ENCODE data around the gene SCCPDH. TPM values are rescaled to one million over a fixed set of nuclear protein-coding genes. Genes with fewer than 3 reads are reported as not detected.

The SCCPDH gene
- total and polyA plus RNA-seq, 2 donors (not counting 1 experiment from before 2014, with no cell fraction given) = 1.7 to 6.6 TPM

DNA sequence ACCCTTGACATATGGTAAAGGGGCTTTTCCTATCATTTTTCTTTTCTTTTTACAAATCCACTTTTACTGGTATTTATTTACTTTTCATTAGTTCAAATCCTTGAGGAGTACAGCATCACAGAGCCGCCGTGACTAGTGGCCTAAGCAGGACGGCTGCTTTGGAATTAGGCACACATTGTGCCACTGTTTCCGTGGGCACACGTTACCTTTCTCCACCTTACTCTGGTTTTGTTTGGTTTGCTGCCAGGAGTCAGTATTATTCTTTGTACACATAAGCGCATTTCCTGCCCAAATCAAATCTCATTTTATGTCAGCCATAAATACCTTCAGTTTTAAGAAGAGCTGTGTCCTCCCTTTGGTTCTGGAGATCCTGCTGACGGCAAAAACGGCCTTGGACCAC is 31.2 kb downstream of the SCCPDH start:
- 100% methylated on average over 5 of the region's 8 CpGs for WGBS (ENCODE audit: insufficient coverage)
- no peaks in the 10 kb centered on the region for H3K9me3 Mint-ChIP-seq (ENCODE audit: insufficient read depth)

More for the DNA sequence above, 31.2 kb downstream of the SCCPDH start:
- Mint-ChIP-seq H3K27me3 (no peaks in the 10 kb centered on the region), H3K4me1 (peaks cover 10% of the 10 kb centered on the region), H3K27ac (no peak overlapping the region), H3K4me3 (no peak overlapping the region)
- H3K4me2 ChIP-seq (replicated peaks; ENCODE audit: low read depth, low read length, poor library complexity, severe bottlenecking) = no peak overlapping the region
- intact Hi-C loops (cut with micrococcal nuclease) = loop anchor here (2.0 kb wide), 1 partner anchor 1603 kb away; no protein-coding TSS in a partner anchor
- no peaks in the 10 kb centered on the region for H3K79me2 ChIP-seq (ENCODE audit: control insufficient read depth, insufficient read depth, low read length)
- no peak overlapping the region for H3K9ac ChIP-seq (ENCODE audit: low read length)
- CTCF ChIA-PET = interaction anchor here (1.0 to 1.1 kb wide), 2 partner anchors 45 to 66 kb away, joined by 3 to 5 read pairs; no protein-coding TSS in a partner anchor
- H3K4me3 ChIP-seq (ENCODE audit: control extremely low read depth in 1 of 5, extremely low read depth in 1 of 5, insufficient read depth in 1 of 5, low read depth in 2 of 5, low read length in 4 of 5) = no peak overlapping the region
- no peak overlapping the region for H2AFZ ChIP-seq (ENCODE audit: insufficient read depth, low read depth, low read length, poor library complexity, severe bottlenecking)
- H3K27me3 ChIP-seq (replicated peaks in 1 of 4; ENCODE audit: control extremely low read depth in 1 of 4, control insufficient read depth in 3 of 4, insufficient read depth in 4 of 4, low read length in 3 of 4) = no peaks in the 10 kb centered on the region
- POLR2A ChIA-PET = no interaction called here
- no peak overlapping the region for H3K27ac ChIP-seq (ENCODE audit: low read length in 2 of 2)
- H3K9me3 ChIP-seq (ENCODE audit: control extremely low read depth in 1 of 3, control insufficient read depth in 2 of 3, insufficient read depth in 1 of 3, low read length in 2 of 3) = no peaks in the 10 kb centered on the region
- no peaks in the 10 kb centered on the region for H4K20me1 ChIP-seq (ENCODE audit: control insufficient read depth, insufficient read depth, low read length, poor library complexity, severe bottlenecking)
- H3K36me3 ChIP-seq (replicated peaks in 1 of 2; ENCODE audit: control extremely low read depth in 1 of 2, control insufficient read depth in 1 of 2, extremely low read depth in 1 of 2, insufficient read depth in 2 of 2, low read length in 1 of 2) = no peaks in the 10 kb centered on the region
- peaks cover 3 to 7% of the 10 kb centered on the region in 2 donors for H3K4me1 ChIP-seq (ENCODE audit: control insufficient read depth in 2 of 2, insufficient read depth in 2 of 2, low read length in 2 of 2)
- DNase-seq (no peak), ATAC-seq (ENCODE audit: low read depth) (no peak)
- TF ChIP-seq, protein P1, sequence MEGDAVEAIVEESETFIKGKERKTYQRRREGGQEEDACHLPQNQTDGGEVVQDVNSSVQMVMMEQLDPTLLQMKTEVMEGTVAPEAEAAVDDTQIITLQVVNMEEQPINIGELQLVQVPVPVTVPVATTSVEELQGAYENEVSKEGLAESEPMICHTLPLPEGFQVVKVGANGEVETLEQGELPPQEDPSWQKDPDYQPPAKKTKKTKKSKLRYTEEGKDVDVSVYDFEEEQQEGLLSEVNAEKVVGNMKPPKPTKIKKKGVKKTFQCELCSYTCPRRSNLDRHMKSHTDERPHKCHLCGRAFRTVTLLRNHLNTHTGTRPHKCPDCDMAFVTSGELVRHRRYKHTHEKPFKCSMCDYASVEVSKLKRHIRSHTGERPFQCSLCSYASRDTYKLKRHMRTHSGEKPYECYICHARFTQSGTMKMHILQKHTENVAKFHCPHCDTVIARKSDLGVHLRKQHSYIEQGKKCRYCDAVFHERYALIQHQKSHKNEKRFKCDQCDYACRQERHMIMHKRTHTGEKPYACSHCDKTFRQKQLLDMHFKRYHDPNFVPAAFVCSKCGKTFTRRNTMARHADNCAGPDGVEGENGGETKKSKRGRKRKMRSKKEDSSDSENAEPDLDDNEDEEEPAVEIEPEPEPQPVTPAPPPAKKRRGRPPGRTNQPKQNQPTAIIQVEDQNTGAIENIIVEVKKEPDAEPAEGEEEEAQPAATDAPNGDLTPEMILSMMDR (IDR thresholded peaks at IDR 0.05) = no peak
- no peak for TF ChIP-seq EZH2 (IDR thresholded peaks at IDR 0.05; ENCODE audit: borderline replicate concordance, insufficient read depth, low read depth, low read length, poor library complexity, severe bottlenecking)
